HepG2 (cell line): ENCODE results near the gene IGF2BP3. TPM values are rescaled to one million over a fixed set of nuclear protein-coding genes. Genes with fewer than 3 reads are reported as not detected.

Experiments used
- ATAC-seq: fragments of 200-7000 bp; cut with Tn5 transposase; 3 replicates; pipeline ENCODE4 v1.9.1; 2020; ENCODE audit warnings: mild to moderate bottlenecking, moderate library complexity
- BruUV-seq: library from RNA; stranded (reverse); fragments of 400-500 nt; replicated peaks from 2 replicates; lab custom pipeline; 2021; lab: Mats Ljungman, UMichigan
- CTCF ChIA-PET: fragments of 300-600 bp; formaldehyde crosslinking; extraction: SDS; loops from one replicate; lab custom pipeline; 2021; ENCODE audit warnings: low total read pairs, inconsistent platforms, low intra/inter-chr PET ratio; lab: Yijun Ruan, JAX
- POLR2A ChIA-PET: fragments of 350-600 bp; sonication (Branson Sonifier 250); formaldehyde crosslinking; loops from one replicate; lab custom pipeline; 2020; ENCODE audit warnings: antibody characterized with exemption, inconsistent platforms; lab: Yijun Ruan, JAX
- DNase-seq: peaks from one replicate; pipeline ENCODE4 v3.0.0-alpha.2; 2015; ENCODE audit warnings: low spot score
- FAIRE-seq: peaks from 3 replicates; lab custom pipeline; 2011; peaks lifted over from hg19 to GRCh38; lab: Jason Lieb, UNC
- H2AFZ ChIP-seq: one replicate; pipeline ENCODE4 v1.6.1; 2011; ENCODE audit warnings: low read length, inconsistent platforms
- H3K27ac ChIP-seq: fragments of 300-600 bp; 3 replicates; pipeline ENCODE4 v1.8.0; 2011; ENCODE audit warnings: mixed run types, mild to moderate bottlenecking, mixed read lengths, low read length, inconsistent platforms; ENCODE audit not compliant: insufficient read depth; ENCODE audit errors: extremely low read length
- H3K27me3 ChIP-seq, 2 experiments: fragments of 200-600 bp in 1 of 2; 2 replicates in 1 of 2; 3 replicates in 1 of 2; pipeline versions ENCODE4 v1.6.0 to v1.8.0; 2011; ENCODE audit warnings: low read length in 2 of 2, mild to moderate bottlenecking in 2 of 2, moderate library complexity in 2 of 2, inconsistent platforms in 1 of 2; ENCODE audit not compliant: insufficient read depth in 2 of 2, control insufficient read depth in 1 of 2
- H3K36me3 ChIP-seq, 2 experiments: fragments of 200-600 bp in 1 of 2; replicated peaks in 1 of 2; 2 replicates in 1 of 2; 3 replicates in 1 of 2; pipeline versions ENCODE4 v1.5.1 to v1.8.0; 2011; ENCODE audit warnings: low read length in 2 of 2, inconsistent platforms in 1 of 2; ENCODE audit not compliant: insufficient read depth in 2 of 2, control insufficient read depth in 1 of 2
- H3K4me1 ChIP-seq: 2 replicates; pipeline ENCODE4 v1.5.1; 2012; ENCODE audit warnings: low read length, inconsistent platforms; ENCODE audit not compliant: insufficient read depth
- H3K4me2 ChIP-seq: 2 replicates; pipeline ENCODE4 v1.6.0; 2011; ENCODE audit warnings: low read depth, low read length, inconsistent platforms
- H3K4me3 ChIP-seq, 3 experiments: fragments of 200-600 bp in 1 of 3; sonication (generic), shearing (Covaris generic) in 1 of 3; replicated peaks in 1 of 3; 2 replicates each; pipeline ENCODE4 v1.5.1; 2011 to 2016; ENCODE audit warnings: low read length in 3 of 3, inconsistent platforms in 2 of 3, low read depth in 2 of 3, mild to moderate bottlenecking in 2 of 3, control low read depth in 1 of 3, mixed read lengths in 1 of 3; ENCODE audit not compliant: insufficient read depth in 1 of 3
- H3K79me2 ChIP-seq: one replicate; pipeline ENCODE4 v1.6.1; 2011; ENCODE audit warnings: low read length, inconsistent platforms; ENCODE audit not compliant: insufficient read depth
- H3K9ac ChIP-seq: 2 replicates; pipeline ENCODE4 v1.6.0; 2011; ENCODE audit warnings: mild to moderate bottlenecking, low read depth, low read length, inconsistent platforms; ENCODE audit not compliant: insufficient read depth
- H3K9me3 ChIP-seq: 2 replicates; pipeline ENCODE4 v1.5.1; 2012; ENCODE audit warnings: mild to moderate bottlenecking, low read length
- H4K20me1 ChIP-seq: 2 replicates; pipeline ENCODE4 v1.6.0; 2011; ENCODE audit warnings: inconsistent platforms, mild to moderate bottlenecking, low read length, moderate library complexity; ENCODE audit not compliant: insufficient read depth
- KAT8 ChIP-seq: IDR thresholded peaks from 2 replicates; pipeline ENCODE4 v1.6.1; 2016; ENCODE audit warnings: missing genetic modification reagents, missing compliant biosample characterization
- PCBP2 ChIP-seq: fragments of 200-400 bp; formaldehyde crosslinking; optimal IDR thresholded peaks from 2 replicates; pipeline ENCODE3; 2018; ENCODE audit warnings: low read length, low read depth; ENCODE audit not compliant: poor library complexity, severe bottlenecking
- PREB ChIP-seq: sonication (generic); formaldehyde crosslinking; IDR thresholded peaks from 2 replicates; pipeline ENCODE4 v1.4.0; 2020; ENCODE audit warnings: missing genetic modification reagents
- TEAD3 ChIP-seq: optimal IDR thresholded peaks from 2 replicates; pipeline ENCODE3; 2016; ENCODE audit warnings: borderline replicate concordance
- ZNF460 ChIP-seq: sonication (generic); formaldehyde crosslinking; IDR thresholded peaks from 2 replicates; pipeline ENCODE4 v1.5.1; 2020; ENCODE audit warnings: missing genetic modification reagents, mild to moderate bottlenecking, borderline replicate concordance
- ZNF619 ChIP-seq: sonication (generic); formaldehyde crosslinking; IDR thresholded peaks from 2 replicates; pipeline ENCODE4 v1.4.0; 2020; ENCODE audit warnings: mild to moderate bottlenecking, missing genetic modification reagents
- WGBS: methylation state at CpG from one replicate; pipeline ENCODE4 v1.1.6; 2017; ENCODE audit warnings: low lambda C conversion rate; 5-methylcytosine and 5-hydroxymethylcytosine counted together
- in situ Hi-C: cut with HindIII; loops from 2 replicates; pipeline ENCODE4 v1.10.0; 2017; ENCODE audit warnings: low pct_unique_long_range_greater_than_20kb; ENCODE audit not compliant: extremely low pct_ligation_motif_present
- intact Hi-C: fragments of 100-400 bp; cut with micrococcal nuclease; formaldehyde crosslinking; loops from one replicate; pipeline ENCODE4 v1.10.0; 2022; ENCODE audit not compliant: unreplicated experiment
- polyA plus RNA-seq, 8 experiments: library from polyadenylated mRNA; depleted of rRNA in 3 of 8; stranded (reverse) in 7 of 8; unstranded in 1 of 8; fragments of >200 nt; fragmentation: Illumina TruSeq in 4 of 8; extraction: Trizol in 4 of 8; gene quantifications; 2 replicates each; pipeline versions ENCODE4 v1.2.1 to v1.2.3, GENCODE V29; 2011 to 2016; ENCODE audit warnings: low read depth in 4 of 8, missing spikeins in 1 of 8, mixed read lengths in 1 of 8; ENCODE audit not compliant: insufficient read depth in 1 of 8
- total RNA-seq, 5 experiments: library from RNA; depleted of rRNA; stranded (reverse); fragments of >200 nt; fragmentation: Illumina TruSeq; extraction: Trizol; gene quantifications; 2 replicates each; pipeline ENCODE4 v1.2.3, GENCODE V29; 2016; ENCODE audit warnings: low read depth in 1 of 5

IGF2BP3 gene
- total and polyA plus RNA-seq, 2 of the 13 experiments (the other 11 are each of a cell fraction or from before 2014, with no cell fraction given): 37.7 to 39.5 TPM

GRCh38 chr7:23494009-23494408 lies 23.7 kb upstream of the IGF2BP3 start:
- Histone ChIP-seq H3K9ac (no peak overlapping the region), H3K4me3 (no peak overlapping the region), H4K20me1 (no peaks in the 10 kb centered on the region), H3K27ac (no peak overlapping the region), H3K4me1 (peaks cover 27% of the 10 kb centered on the region), H3K79me2 (peaks cover 5% of the 10 kb centered on the region), H3K9me3 (no peaks in the 10 kb centered on the region), H3K4me2 (no peak overlapping the region), H3K36me3 (no peaks in the 10 kb centered on the region), H3K27me3 (no peaks in the 10 kb centered on the region), H2AFZ (no peak overlapping the region)
- ATAC-seq (no peak; the same call in 2 of the 3 replicates), FAIRE-seq (no peak), DNase-seq (no peak)
- 80% methylated on average over 9 of the region's 9 CpGs for WGBS
- in situ Hi-C loops: no loop called here
- ChIA-PET POLR2A (no interaction called here), CTCF (no interaction called here)
- intact Hi-C loops: no loop called here
- no peak for TF ChIP-seq PREB
- peak; percentile 54 for TF ChIP-seq TEAD3 (CRISPR knock-in tag)
- peak; percentile 74 for TF ChIP-seq ZNF460 (CRISPR knock-in tag)
- BruUV-seq: no TSS peak

GRCh38 chr7:23491502-23491901 lies 21.2 kb upstream of the IGF2BP3 start:
- DNase-seq (no peak), FAIRE-seq (no peak)
- CTCF ChIA-PET: no interaction called here

More at GRCh38 chr7:23491502-23491901, 21.2 kb upstream of the IGF2BP3 start:
- Histone ChIP-seq H3K27me3 (no peaks in the 10 kb centered on the region), H3K9me3 (no peaks in the 10 kb centered on the region), H3K27ac (no peak overlapping the region), H3K79me2 (peaks cover 5% of the 10 kb centered on the region), H3K36me3 (no peaks in the 10 kb centered on the region), H3K4me3 (peak overlapping the region in 2 of 3 experiments; percentile 66 to 71; a peak in 3 of 6 replicates), H3K4me2 (peak overlapping the region; percentile 84), H3K9ac (no peak overlapping the region), H2AFZ (no peak overlapping the region), H3K4me1 (peaks cover 24% of the 10 kb centered on the region), H4K20me1 (no peaks in the 10 kb centered on the region)
- no TSS peak for BruUV-seq
- POLR2A ChIA-PET: interaction anchor here (1.1 to 2.4 kb wide), 2 partner anchors 18 to 24 kb away, joined by 3 to 8 read pairs; no protein-coding TSS in a partner anchor
- intact Hi-C loops: no loop called here
- no peak for ATAC-seq
- in situ Hi-C loops: no loop called here
- 84% methylated on average over 3 of the region's 3 CpGs for WGBS
- TF ChIP-seq ZNF619 (no peak), KAT8 (CRISPR knock-in tag) (no peak), PCBP2 (peak; percentile 50)
